Stimulated activated CD4-positive, alpha-beta T cell treated with anti-CD3 and anti-CD28 coated beads, Interleukin-15, amount 100 ng/mL, for 48 hours (primary cell): Measurements from ENCODE around the gene PHKG2.
A peak's percentile ranks its signal among the peaks of the same experiment; 100 is the strongest.
"Not testable (repeated sequence)": the region's sequence is repeated elsewhere in the genome, so short reads cannot be mapped to it uniquely, and the experiment has no call there.

Experiments used
- DNase-seq, 2 donors: peaks; one replicate each; pipeline ENCODE4 v3.0.0-alpha.2; 2020; ENCODE audit warnings: low read depth in 2 of 2

The PHKG2 gene, protein sequence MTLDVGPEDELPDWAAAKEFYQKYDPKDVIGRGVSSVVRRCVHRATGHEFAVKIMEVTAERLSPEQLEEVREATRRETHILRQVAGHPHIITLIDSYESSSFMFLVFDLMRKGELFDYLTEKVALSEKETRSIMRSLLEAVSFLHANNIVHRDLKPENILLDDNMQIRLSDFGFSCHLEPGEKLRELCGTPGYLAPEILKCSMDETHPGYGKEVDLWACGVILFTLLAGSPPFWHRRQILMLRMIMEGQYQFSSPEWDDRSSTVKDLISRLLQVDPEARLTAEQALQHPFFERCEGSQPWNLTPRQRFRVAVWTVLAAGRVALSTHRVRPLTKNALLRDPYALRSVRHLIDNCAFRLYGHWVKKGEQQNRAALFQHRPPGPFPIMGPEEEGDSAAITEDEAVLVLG

GRCh38 chr16:30747799-30748633, at the start of gene PHKG2:
TSS of gene PHKG2 (plus strand) at chr16:30748425. CDS start at chr16:30748821, 396 bp downstream.
- peak; percentile 96 to 97 for DNase-seq

- peak; percentile 82 to 88 for DNase-seq
Observed at GRCh38 chr16:30698816-30699614, 49.2 kb upstream of the PHKG2 start, which contains the start of gene SRCAP. TSS of gene SRCAP (plus strand) at chr16:30699171. CDS start at chr16:30700825, 1,654 bp downstream.

DNA sequence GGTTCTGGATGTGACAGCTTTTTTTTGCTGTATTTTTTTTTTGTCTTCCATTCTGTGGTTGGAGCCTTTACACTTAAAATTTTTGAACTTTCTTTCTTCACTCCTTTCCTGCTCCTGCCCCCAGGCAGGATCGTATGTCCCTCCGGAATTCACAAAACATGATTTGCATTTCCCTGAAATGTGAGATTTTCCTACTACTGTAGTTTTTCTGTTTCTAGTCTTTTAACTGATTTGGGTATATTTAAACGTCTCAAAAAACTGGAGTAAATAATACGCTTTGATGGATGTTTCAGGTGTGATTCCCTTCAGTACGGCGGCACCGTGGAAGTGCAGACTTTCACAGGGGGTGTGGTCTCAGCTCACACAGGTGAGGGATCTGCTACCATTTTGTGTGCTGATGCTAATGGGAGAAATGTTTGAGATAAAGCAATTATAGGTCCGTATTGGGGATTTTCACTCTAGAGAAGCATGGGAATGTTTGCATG, 48.6 kb upstream of the PHKG2 start:
- no peak for DNase-seq

- DNase-seq, result no peak
Observed at GRCh38 chr16:30700491-30700890, 47.7 kb upstream of the PHKG2 start.

- no peak for DNase-seq
Observed at GRCh38 chr16:30700971-30701370, 47.3 kb upstream of the PHKG2 start.

GRCh38 chr16:30703071-30703470, 45.2 kb upstream of the PHKG2 start:
- not testable (repeated sequence) for DNase-seq

DNA sequence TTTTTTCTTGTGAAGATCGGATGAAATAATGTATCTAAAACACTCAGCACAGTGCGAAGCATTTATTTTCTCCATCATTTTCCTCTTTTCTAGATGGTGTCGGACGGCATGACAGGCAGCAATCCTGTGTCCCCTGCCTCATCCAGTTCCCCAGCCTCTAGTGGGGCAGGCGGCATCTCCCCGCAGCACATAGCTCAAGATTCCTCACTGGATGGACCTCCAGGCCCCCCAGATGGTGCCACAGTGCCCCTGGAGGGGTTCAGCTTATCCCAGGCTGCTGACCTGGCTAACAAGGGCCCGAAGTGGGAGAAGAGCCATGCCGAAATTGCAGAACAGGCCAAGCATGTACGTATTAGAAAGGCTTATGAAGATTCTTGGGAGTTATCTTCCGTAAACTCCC, 44.3 kb upstream of the PHKG2 start:
- no peak for DNase-seq

GRCh38 chr16:30706046-30706445, 42.2 kb upstream of the PHKG2 start:
- no peak for DNase-seq

DNA sequence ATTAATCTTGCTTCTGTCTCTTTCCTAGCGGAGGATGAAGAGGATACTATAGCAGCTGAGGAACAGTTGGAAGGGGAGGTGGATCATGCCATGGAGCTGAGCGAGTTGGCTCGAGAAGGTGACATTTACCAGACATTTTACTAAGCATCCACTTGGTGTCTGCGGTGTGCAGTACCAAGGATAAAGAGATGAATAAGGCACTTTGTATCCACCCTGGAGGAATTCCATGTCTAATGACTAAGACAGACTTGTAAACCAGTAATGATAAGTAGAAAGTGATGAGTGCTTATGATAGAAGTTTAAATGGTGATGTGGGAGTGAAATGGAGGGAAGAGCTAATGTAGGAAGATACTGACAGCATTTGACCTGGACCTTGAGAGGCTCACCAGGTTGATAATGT, 37.3 kb upstream of the PHKG2 start:
- no peak for DNase-seq

- no peak for DNase-seq
Observed at GRCh38 chr16:30711712-30712111, 36.5 kb upstream of the PHKG2 start.

DNA sequence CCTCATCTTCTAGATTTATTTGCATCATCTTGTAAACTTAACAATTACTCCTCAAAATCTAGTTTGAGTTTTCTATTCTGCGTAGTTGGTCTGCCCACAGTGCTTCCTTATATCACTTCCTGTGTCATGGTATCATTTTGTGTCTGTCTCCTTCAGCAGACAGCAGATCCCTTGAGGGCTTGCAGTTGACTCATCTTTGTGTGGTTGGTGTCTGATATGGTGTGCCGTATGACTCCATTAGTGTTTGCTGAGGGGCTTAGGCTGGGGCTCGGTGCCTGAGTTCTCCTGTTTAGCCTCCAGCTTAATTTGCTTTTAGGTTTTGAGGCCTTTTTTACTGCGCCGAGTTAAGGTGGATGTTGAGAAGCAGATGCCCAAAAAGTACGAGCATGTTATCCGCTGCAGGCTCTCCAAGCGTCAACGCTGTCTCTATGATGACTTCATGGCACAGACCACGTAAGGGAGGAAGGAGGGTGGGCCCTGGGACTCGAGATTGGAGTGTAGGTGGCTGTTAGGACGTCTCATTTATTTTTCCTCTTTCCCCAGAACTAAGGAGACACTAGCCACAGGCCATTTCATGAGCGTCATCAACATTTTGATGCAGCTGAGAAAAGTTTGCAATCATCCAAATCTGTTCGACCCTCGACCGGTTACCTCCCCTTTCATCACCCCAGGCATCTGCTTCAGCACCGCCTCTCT, 32.3 kb upstream of the PHKG2 start:
- DNase-seq, result peak; percentile 23 to 31

DNA sequence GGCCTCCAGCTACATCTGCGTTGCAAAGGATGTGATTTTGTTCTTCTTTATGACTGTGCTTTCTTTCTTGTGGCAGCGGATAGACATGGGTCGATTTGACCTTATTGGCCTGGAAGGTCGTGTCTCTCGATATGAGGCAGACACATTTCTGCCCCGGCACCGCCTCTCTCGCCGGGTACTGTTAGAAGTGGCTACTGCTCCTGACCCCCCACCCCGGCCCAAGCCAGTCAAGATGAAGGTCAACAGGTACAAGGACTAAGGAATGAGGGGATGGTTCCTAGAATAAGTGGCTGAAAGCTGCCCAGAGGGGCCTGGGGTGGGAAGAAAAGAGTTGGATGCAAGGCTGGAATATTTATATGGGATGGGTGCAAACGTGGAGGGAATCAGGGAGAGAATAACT, 28.1 kb upstream of the PHKG2 start:
- DNase-seq, result no peak

GRCh38 chr16:30720694-30721093, 27.5 kb upstream of the PHKG2 start:
- DNase-seq, result no peak

DNA sequence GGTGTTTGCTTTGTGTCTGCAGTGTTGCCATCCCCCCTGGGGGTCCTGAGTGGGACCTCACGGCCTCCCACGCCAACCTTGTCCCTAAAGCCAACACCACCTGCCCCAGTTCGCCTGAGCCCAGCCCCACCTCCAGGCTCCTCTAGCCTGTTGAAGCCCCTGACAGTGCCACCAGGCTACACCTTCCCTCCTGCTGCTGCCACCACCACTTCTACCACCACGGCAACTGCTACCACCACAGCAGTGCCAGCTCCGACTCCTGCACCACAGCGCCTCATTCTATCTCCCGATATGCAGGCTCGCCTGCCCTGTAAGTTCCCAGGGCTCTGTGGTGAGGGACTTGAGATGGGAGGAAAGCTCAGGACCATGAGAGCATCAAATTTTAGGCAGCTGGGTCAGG, 27.1 kb upstream of the PHKG2 start:
- no peak for DNase-seq

DNA sequence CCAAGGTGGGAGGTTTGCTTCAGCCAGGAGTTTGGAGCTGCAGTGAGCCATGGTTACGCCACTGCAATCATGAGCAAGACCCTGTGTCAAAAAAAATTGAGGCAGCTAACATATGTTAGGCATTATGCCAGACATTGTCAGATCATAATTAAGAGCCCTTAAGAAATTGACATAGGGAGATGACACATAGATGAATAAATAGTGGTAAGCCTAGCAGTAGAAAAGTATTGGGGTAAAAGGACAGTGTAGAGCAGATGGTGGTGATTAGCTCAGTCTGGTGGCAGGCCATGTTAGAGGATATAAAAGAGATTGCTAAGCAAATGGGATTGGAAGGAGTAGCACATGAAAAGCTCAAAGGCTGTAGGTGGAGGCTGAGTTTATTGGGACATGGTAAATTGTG, 26.6 kb upstream of the PHKG2 start:
- DNase-seq, result no peak

GRCh38 chr16:30722443-30722842, 25.8 kb upstream of the PHKG2 start:
- no peak for DNase-seq

- no peak for DNase-seq
Observed at GRCh38 chr16:30722916-30723315, 25.3 kb upstream of the PHKG2 start.

DNA sequence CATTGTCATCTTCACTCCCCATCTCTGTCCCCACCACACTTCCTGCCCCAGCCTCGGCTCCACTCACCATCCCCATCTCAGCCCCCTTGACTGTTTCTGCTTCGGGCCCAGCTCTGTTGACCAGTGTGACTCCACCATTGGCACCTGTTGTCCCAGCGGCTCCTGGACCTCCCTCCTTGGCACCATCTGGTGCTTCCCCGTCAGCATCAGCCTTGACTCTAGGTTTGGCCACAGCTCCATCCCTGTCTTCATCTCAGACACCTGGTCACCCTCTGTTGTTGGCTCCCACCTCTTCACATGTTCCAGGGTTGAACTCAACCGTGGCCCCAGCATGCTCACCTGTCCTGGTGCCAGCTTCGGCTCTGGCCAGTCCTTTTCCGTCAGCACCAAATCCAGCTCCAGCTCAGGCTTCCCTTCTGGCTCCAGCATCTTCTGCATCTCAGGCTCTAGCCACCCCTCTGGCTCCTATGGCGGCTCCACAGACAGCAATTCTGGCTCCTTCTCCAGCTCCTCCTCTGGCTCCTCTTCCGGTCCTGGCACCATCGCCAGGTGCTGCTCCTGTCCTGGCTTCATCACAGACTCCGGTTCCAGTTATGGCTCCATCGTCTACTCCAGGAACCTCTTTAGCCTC, 24.4 kb upstream of the PHKG2 start:
- no peak for DNase-seq

GRCh38 chr16:30724641-30725417, 23.4 kb upstream of the PHKG2 start:
- no peak for DNase-seq

GRCh38 chr16:30725418-30725792, 22.8 kb upstream of the PHKG2 start:
- no peak for DNase-seq
